IMR-90 (cell line): ENCODE results near the gene ARMC9. TPM values are rescaled to one million over a fixed set of nuclear protein-coding genes. Genes with fewer than 3 reads are reported as not detected.

Source experiments
- ATAC-seq: fragments of 200-7000 bp; cut with Tn5 transposase; 2 replicates; pipeline ENCODE4 v1.9.1; 2020; ENCODE audit warnings: low read depth, mild to moderate bottlenecking, moderate library complexity
- BruUV-seq: library from RNA; stranded (reverse); fragments of 400-500 nt; replicated peaks from 2 replicates; lab custom pipeline; 2021; lab: Mats Ljungman, UMichigan
- CTCF ChIA-PET: fragments of 300-600 bp; formaldehyde crosslinking; extraction: SDS; loops from one replicate; lab custom pipeline; 2021; ENCODE audit warnings: antibody characterized with exemption; lab: Yijun Ruan, JAX
- POLR2A ChIA-PET: fragments of 300-600 bp; sonication (Branson Sonifier 250); formaldehyde crosslinking; loops from one replicate; lab custom pipeline; 2022; ENCODE audit warnings: antibody characterized with exemption; ENCODE audit not compliant: unreplicated experiment; lab: Charles Lee
- DNase-seq: peaks from one replicate; pipeline ENCODE4 v3.0.0; 2013
- H2AFZ ChIP-seq: replicated peaks from 2 replicates; pipeline ENCODE3; 2013; ENCODE audit warnings: low read length, mild to moderate bottlenecking; ENCODE audit not compliant: poor library complexity
- H2AK5ac ChIP-seq: 2 replicates; pipeline ENCODE4 v1.6.1; 2013; ENCODE audit warnings: low read depth, low read length, inconsistent platforms
- H2AK9ac ChIP-seq: replicated peaks from 2 replicates; pipeline ENCODE3; 2013; ENCODE audit warnings: mild to moderate bottlenecking, low read depth, low read length, moderate library complexity; ENCODE audit not compliant: poor library complexity
- H2BK120ac ChIP-seq: 2 replicates; pipeline ENCODE4 v1.6.1; 2013; ENCODE audit warnings: low read depth, low read length, inconsistent platforms
- H2BK15ac ChIP-seq: 3 replicates; pipeline ENCODE4 v1.6.1; 2013; ENCODE audit warnings: low read depth, low read length, inconsistent platforms
- H2BK20ac ChIP-seq: 2 replicates; pipeline ENCODE4 v1.6.1; 2013; ENCODE audit warnings: low read depth, mild to moderate bottlenecking, inconsistent platforms, low read length, moderate library complexity
- H2BK5ac ChIP-seq: 2 replicates; pipeline ENCODE4 v1.6.1; 2013; ENCODE audit warnings: mild to moderate bottlenecking, low read depth, low read length, inconsistent platforms; ENCODE audit not compliant: poor library complexity, severe bottlenecking
- H3K14ac ChIP-seq: replicated peaks from 2 replicates; pipeline ENCODE4 v1.6.1; 2013; ENCODE audit warnings: low read depth, low read length, inconsistent platforms
- H3K18ac ChIP-seq: 2 replicates; pipeline ENCODE4 v1.6.1; 2013; ENCODE audit warnings: low read depth, low read length, control low read depth
- H3K23ac ChIP-seq: 2 replicates; pipeline ENCODE4 v1.6.1; 2013; ENCODE audit warnings: low read depth, low read length, inconsistent platforms
- H3K27ac ChIP-seq: 2 replicates; pipeline ENCODE4 v1.5.1; 2013; ENCODE audit warnings: mild to moderate bottlenecking, control low read depth, low read length; ENCODE audit not compliant: insufficient read depth
- H3K27me3 ChIP-seq: 2 replicates; pipeline ENCODE4 v1.6.1; 2013; ENCODE audit warnings: low read length; ENCODE audit not compliant: control insufficient read depth, insufficient read depth
- H3K36me3 ChIP-seq: 2 replicates; pipeline ENCODE4 v1.6.1; 2013; ENCODE audit warnings: low read length, mixed read lengths; ENCODE audit not compliant: control insufficient read depth, insufficient read depth
- H3K4ac ChIP-seq: 2 replicates; pipeline ENCODE4 v1.6.1; 2013; ENCODE audit warnings: low read depth, low read length, inconsistent platforms
- H3K4me1 ChIP-seq: 2 replicates; pipeline ENCODE4 v1.6.1; 2013; ENCODE audit warnings: low read length, mixed read lengths; ENCODE audit not compliant: control insufficient read depth, insufficient read depth
- H3K4me2 ChIP-seq: 2 replicates; pipeline ENCODE4 v1.6.1; 2013; ENCODE audit warnings: low read depth, mild to moderate bottlenecking, control low read depth, low read length, moderate library complexity
- H3K4me3 ChIP-seq: 2 replicates; pipeline ENCODE4 v1.5.1; 2013; ENCODE audit warnings: low read depth, mild to moderate bottlenecking, control low read depth, low read length, moderate library complexity; ENCODE audit not compliant: insufficient read depth
- H3K56ac ChIP-seq: 2 replicates; pipeline ENCODE4 v1.6.1; 2013; ENCODE audit warnings: low read length, inconsistent platforms; ENCODE audit not compliant: insufficient read depth; ENCODE audit errors: extremely low read depth
- H3K79me1 ChIP-seq, 2 experiments: 2 replicates each; pipeline ENCODE4 v1.6.1; 2013; ENCODE audit warnings: low read length in 2 of 2, inconsistent platforms in 1 of 2, low read depth in 1 of 2
- H3K9ac ChIP-seq: 2 replicates; pipeline ENCODE4 v1.6.1; 2013; ENCODE audit warnings: low read depth, low read length, control low read depth
- H3K9me1 ChIP-seq: 2 replicates; pipeline ENCODE4 v1.6.1; 2013; ENCODE audit warnings: low read length, inconsistent platforms; ENCODE audit not compliant: insufficient read depth
- H3K9me3 ChIP-seq: 2 replicates; pipeline ENCODE4 v1.6.1; 2013; ENCODE audit warnings: low read length; ENCODE audit not compliant: control insufficient read depth, insufficient read depth
- H4K20me1 ChIP-seq: 2 replicates; pipeline ENCODE4 v1.6.1; 2013; ENCODE audit warnings: low read length, inconsistent platforms; ENCODE audit not compliant: insufficient read depth
- H4K5ac ChIP-seq: 2 replicates; pipeline ENCODE4 v1.6.1; 2013; ENCODE audit warnings: mild to moderate bottlenecking, low read depth, low read length, control low read depth
- H4K8ac ChIP-seq, 2 experiments: 2 replicates each; pipeline ENCODE4 v1.6.1; 2013; ENCODE audit warnings: low read depth in 2 of 2, low read length in 2 of 2, control low read depth in 1 of 2, inconsistent platforms in 1 of 2
- H4K91ac ChIP-seq: 2 replicates; pipeline ENCODE4 v1.6.1; 2013; ENCODE audit warnings: low read depth, low read length, inconsistent platforms; ENCODE audit not compliant: insufficient read depth
- CEBPB ChIP-seq: IDR thresholded peaks from 2 replicates; pipeline ENCODE4 v1.6.1; 2012; ENCODE audit warnings: low read depth, low read length, improper control_type of control experiment
- CHD1 ChIP-seq: IDR thresholded peaks from 2 replicates; pipeline ENCODE4 v1.6.1; 2012; ENCODE audit warnings: low read depth, low read length, improper control_type of control experiment
- MAFK ChIP-seq: IDR thresholded peaks from 2 replicates; pipeline ENCODE4 v1.6.1; 2012; ENCODE audit warnings: low read depth, low read length, improper control_type of control experiment
- NFE2L2 ChIP-seq: fragments of 150-350 bp; IDR thresholded peaks from 2 replicates; pipeline ENCODE4 v1.6.1; 2016; ENCODE audit warnings: low read depth, mild to moderate bottlenecking, low read length
- POLR2A ChIP-seq: IDR thresholded peaks from 2 replicates; pipeline ENCODE4 v1.6.1; 2012; ENCODE audit warnings: mild to moderate bottlenecking, low read depth, low read length
- WGBS, 2 experiments: methylation state at CpG; one replicate each; pipeline versions ENCODE4 v1.1.5 to v1.1.7; 2013; ENCODE audit warnings: missing lambda C conversion rate in 2 of 2; ENCODE audit not compliant: insufficient read length in 1 of 2; ENCODE audit errors: extremely low coverage in 2 of 2; 5-methylcytosine and 5-hydroxymethylcytosine counted together
- dilution Hi-C: fragments of 300-500 bp; cut with HindIII; formaldehyde crosslinking; loops from one replicate; pipeline ENCODE4 v1.14.3; 2018; ENCODE audit warnings: low sequenced_read_pairs; ENCODE audit not compliant: unreplicated experiment
- in situ Hi-C: fragments of 300-500 bp; cut with MboI; formaldehyde crosslinking; loops from 3 replicates; pipeline ENCODE4 v1.14.3; 2019; ENCODE audit warnings: low sequenced_read_pairs, inconsistent platforms, mixed read lengths
- intact Hi-C: fragments of 100-400 bp; cut with micrococcal nuclease; formaldehyde crosslinking; loops from 2 replicates; pipeline ENCODE4 v1.10.0; 2022
- polyA plus RNA-seq, 3 experiments: library from polyadenylated mRNA; depleted of rRNA; stranded (reverse); fragments of >200 nt; gene quantifications; 2 replicates each; pipeline ENCODE4 v1.2.3, GENCODE V29; 2012; ENCODE audit warnings: low replicate concordance in 1 of 3
- total RNA-seq: library from RNA; depleted of rRNA; stranded (reverse); fragments of >200 nt; gene quantifications from 2 replicates; pipeline ENCODE4 v1.2.3, GENCODE V29; 2012
- TF ChIP-seq, protein P1 (sequence below): conservative IDR thresholded peaks from 2 replicates; pipeline ENCODE4 v1.5.1; 2012; ENCODE audit warnings: mild to moderate bottlenecking, low read depth, low read length, improper control_type of control experiment
- TF ChIP-seq, protein P2 (sequence below): fragments of 150-350 bp; IDR thresholded peaks from 2 replicates; pipeline ENCODE4 v1.6.1; 2016; ENCODE audit warnings: low read depth, mild to moderate bottlenecking, low read length, moderate library complexity, borderline replicate concordance

The ARMC9 gene
- total and polyA plus RNA-seq, 2 of the 4 experiments (the other 2 are of a cell fraction), result 36.0 to 46.6 TPM

DNA sequence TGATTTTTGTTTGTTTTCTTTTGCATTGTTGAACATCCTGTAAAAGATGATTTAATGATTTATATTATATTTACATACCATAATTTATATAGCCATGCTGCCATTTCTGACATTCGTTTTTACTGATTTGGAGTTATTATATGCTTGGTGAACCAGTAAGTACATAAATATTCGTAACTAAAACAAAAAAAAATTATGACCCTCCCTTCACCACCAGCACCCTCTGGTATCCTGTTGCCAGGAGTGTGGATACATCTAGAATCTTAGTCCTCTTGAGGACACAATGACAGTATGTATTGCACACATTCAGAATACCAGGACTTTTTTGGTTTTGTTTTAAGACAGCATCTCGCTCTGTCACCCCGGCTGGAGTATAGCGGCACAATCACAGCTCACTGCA lies 153.2 kb downstream of the ARMC9 start:
- H3K4me1 ChIP-seq, result peaks cover 11% of the 10 kb centered on the region

More for the DNA sequence above, 153.2 kb downstream of the ARMC9 start:
- Histone ChIP-seq H3K56ac (no peak overlapping the region), H3K27me3 (no peaks in the 10 kb centered on the region), H3K9ac (no peak overlapping the region), H2BK20ac (no peak overlapping the region; the same call in 1 of the 2 replicates), H4K8ac (no peak overlapping the region), H3K9me1 (peaks cover 16% of the 10 kb centered on the region), H3K9me3 (no peaks in the 10 kb centered on the region), H2BK5ac (no peak overlapping the region), H3K36me3 (peaks cover 2% of the 10 kb centered on the region; the same call in 1 of the 2 replicates), H2AFZ (no peak overlapping the region), H3K14ac (no peak overlapping the region), H4K5ac (no peak overlapping the region), H3K4me3 (no peak overlapping the region), H4K20me1 (no peaks in the 10 kb centered on the region), H2BK120ac (no peak overlapping the region), H3K4me2 (no peak overlapping the region), H2BK15ac (no peak overlapping the region; the same call in 2 of the 3 replicates), H2AK9ac (no peak overlapping the region), H3K4ac (peak overlapping the region; percentile 23; the same call in 1 of the 2 replicates), H3K23ac (no peak overlapping the region), H3K27ac (no peak overlapping the region), H2AK5ac (no peak overlapping the region), H3K18ac (no peak overlapping the region), H4K91ac (no peak overlapping the region), H3K79me1 (peaks cover 0 to 4% of the 10 kb centered on the region in 2 experiments; a peak in 1 of 4 replicates)
- no TSS peak for BruUV-seq
- intact Hi-C loops (no loop called here), dilution Hi-C loops (no loop called here), in situ Hi-C loops (no loop called here)
- CTCF ChIA-PET, result no interaction called here
- no peak for DNase-seq
- ATAC-seq, result no peak
- no CpG with 5 or more reads among the region's 5 CpGs for WGBS, 2 experiments
- TF ChIP-seq NFE2L2, result no peak
- TF ChIP-seq POLR2A, result no peak
- TF ChIP-seq, protein P1, sequence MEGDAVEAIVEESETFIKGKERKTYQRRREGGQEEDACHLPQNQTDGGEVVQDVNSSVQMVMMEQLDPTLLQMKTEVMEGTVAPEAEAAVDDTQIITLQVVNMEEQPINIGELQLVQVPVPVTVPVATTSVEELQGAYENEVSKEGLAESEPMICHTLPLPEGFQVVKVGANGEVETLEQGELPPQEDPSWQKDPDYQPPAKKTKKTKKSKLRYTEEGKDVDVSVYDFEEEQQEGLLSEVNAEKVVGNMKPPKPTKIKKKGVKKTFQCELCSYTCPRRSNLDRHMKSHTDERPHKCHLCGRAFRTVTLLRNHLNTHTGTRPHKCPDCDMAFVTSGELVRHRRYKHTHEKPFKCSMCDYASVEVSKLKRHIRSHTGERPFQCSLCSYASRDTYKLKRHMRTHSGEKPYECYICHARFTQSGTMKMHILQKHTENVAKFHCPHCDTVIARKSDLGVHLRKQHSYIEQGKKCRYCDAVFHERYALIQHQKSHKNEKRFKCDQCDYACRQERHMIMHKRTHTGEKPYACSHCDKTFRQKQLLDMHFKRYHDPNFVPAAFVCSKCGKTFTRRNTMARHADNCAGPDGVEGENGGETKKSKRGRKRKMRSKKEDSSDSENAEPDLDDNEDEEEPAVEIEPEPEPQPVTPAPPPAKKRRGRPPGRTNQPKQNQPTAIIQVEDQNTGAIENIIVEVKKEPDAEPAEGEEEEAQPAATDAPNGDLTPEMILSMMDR, result no peak
- TF ChIP-seq MAFK, result no peak
- TF ChIP-seq, protein P2, sequence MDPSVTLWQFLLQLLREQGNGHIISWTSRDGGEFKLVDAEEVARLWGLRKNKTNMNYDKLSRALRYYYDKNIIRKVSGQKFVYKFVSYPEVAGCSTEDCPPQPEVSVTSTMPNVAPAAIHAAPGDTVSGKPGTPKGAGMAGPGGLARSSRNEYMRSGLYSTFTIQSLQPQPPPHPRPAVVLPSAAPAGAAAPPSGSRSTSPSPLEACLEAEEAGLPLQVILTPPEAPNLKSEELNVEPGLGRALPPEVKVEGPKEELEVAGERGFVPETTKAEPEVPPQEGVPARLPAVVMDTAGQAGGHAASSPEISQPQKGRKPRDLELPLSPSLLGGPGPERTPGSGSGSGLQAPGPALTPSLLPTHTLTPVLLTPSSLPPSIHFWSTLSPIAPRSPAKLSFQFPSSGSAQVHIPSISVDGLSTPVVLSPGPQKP, result no peak
- TF ChIP-seq CEBPB, result no peak
- no peak for TF ChIP-seq CHD1
- POLR2A ChIA-PET, result no interaction called here
